ENCODE measurements around the gene CITED1. TPM values are rescaled to one million over a fixed set of nuclear protein-coding genes. Genes with fewer than 3 reads are reported as not detected.
A peak's percentile ranks its signal among the peaks of the same experiment; 100 is the strongest.

CITED1 gene
- total RNA-seq, 2 donors from 2014 or later, result not detected

DNA sequence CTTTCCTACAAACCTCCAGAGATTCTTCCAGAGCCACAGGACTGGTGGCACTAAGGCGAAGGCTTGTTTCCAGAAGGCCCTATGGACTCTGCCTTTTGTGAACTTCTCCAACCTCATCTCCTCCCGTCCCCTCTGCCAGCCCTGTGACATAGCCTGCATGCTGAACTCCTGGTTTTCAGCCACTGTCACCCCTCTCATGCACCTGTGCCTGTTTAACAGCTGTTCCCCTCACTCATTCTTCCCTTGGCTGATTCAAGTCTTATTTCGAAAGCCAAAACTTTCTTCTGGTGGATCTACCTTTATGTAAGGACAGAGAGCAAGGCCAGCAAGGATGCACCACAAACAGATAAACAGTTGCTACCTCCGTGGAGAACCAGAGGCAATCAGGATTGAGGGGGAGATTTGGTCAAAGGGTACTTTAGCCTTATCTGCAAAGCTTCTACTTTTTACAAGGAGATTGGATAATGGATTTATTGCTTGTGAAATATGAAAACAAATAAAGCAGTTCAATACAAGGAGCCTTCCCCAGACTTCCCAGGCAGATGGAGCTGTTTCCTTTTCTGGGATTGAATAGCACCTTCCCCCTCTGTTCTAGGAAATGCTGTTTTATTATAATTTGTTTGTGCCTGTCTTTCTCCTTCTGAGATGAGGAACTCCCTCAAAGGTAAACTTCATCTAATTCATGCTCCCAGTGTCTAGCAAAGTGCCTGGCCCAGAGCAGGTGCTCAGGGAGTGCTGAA lies 5.7 kb downstream of the CITED1 start:
- intact Hi-C loops (cut with DNase I), result loop anchor here (5.0 kb wide), 1 partner anchor 242 kb away; no protein-coding TSS in a partner anchor
- H3K27me3 ChIP-seq, result peaks cover 34% of the 10 kb centered on the region
- TF ChIP-seq, protein P1, sequence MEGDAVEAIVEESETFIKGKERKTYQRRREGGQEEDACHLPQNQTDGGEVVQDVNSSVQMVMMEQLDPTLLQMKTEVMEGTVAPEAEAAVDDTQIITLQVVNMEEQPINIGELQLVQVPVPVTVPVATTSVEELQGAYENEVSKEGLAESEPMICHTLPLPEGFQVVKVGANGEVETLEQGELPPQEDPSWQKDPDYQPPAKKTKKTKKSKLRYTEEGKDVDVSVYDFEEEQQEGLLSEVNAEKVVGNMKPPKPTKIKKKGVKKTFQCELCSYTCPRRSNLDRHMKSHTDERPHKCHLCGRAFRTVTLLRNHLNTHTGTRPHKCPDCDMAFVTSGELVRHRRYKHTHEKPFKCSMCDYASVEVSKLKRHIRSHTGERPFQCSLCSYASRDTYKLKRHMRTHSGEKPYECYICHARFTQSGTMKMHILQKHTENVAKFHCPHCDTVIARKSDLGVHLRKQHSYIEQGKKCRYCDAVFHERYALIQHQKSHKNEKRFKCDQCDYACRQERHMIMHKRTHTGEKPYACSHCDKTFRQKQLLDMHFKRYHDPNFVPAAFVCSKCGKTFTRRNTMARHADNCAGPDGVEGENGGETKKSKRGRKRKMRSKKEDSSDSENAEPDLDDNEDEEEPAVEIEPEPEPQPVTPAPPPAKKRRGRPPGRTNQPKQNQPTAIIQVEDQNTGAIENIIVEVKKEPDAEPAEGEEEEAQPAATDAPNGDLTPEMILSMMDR (IDR thresholded peaks at IDR 0.05), result no peak
- no peak for DNase-seq
- H3K9ac ChIP-seq (ENCODE audit: low read depth in 2 of 2, low read length in 2 of 2), result no peak overlapping the region
- no peak overlapping the region for H3K27ac ChIP-seq
- no peaks in the 10 kb centered on the region for H3K36me3 ChIP-seq
- no peaks in the 10 kb centered on the region for H3K9me3 ChIP-seq
- H3K4me3 ChIP-seq, result no peak overlapping the region
- H3K4me1 ChIP-seq, result no peaks in the 10 kb centered on the region

DNA sequence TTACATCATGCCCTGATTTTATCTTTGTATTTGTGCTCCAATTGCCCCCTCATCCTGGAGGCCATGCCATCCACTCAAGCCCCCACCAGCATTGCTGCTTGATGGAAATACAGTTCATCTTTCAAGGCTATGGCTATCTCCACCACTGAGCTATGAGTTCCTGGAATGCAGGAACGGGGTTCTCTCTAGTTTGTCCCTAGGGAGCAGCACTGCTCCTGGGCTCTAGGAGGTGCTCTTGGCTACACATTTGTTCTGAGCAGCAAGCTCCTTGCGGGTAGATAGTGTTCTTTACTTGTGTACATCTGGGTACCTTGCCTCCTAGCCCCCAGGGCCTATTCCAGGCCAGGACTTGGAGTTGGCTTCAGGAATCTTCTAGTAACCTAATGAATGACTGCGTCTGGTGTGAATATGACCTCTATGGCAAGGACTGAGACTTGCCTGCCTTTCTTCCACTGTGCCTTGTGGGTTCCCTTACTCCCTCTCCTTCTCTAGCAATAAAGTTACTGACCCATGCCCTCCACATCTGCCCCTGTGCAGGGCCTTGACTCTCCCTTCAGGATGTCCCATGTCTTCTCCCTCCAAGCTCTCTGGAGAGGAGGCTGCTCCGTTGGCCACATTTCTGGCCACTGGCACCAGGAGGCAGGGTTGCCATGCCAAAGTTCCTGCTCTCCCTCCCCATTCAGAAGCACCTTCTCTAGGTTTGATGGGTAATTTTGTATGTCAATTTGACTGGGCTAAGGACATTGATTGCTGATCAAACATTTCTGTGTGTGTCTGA lies 7.6 kb downstream of the CITED1 start:
- no peak for DNase-seq
- intact Hi-C loops (cut with DNase I), result loop anchor here (5.0 kb wide), 1 partner anchor 244 kb away; no protein-coding TSS in a partner anchor
- TF ChIP-seq, protein P1 (IDR thresholded peaks at IDR 0.05), result peak; percentile 31
- Histone ChIP-seq H3K27me3 (peaks cover 20% of the 10 kb centered on the region), H3K27ac (no peak overlapping the region), H3K9ac (ENCODE audit: low read depth in 2 of 2, low read length in 2 of 2) (no peak overlapping the region), H3K9me3 (no peaks in the 10 kb centered on the region), H3K4me3 (no peak overlapping the region), H3K36me3 (no peaks in the 10 kb centered on the region), H3K4me1 (no peaks in the 10 kb centered on the region)

DNA sequence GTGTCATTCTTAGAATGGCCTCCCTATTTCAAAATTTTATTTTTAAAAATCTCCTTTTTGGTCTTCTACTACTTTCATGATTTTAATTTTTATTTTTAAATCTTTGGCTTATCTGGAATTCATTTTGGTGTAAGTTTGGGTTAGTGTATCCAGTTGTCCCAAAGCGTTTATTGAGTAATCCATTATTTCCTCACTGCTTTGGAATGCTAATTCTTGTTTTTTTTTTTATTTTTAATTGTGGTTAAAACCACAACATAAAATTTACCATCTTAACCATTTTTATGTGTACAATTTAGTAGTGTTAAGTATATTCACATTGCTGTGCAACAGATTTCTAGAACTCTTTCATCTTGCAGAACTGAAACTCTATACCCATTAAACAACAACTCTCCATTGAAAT lies 8.7 kb downstream of the CITED1 start:
- intact Hi-C loops (cut with DNase I), result loop anchor here (5.0 kb wide), 1 partner anchor 245 kb away; no protein-coding TSS in a partner anchor
- H3K27ac ChIP-seq, result no peak overlapping the region
- H3K27me3 ChIP-seq, result peaks cover 11% of the 10 kb centered on the region
- H3K9me3 ChIP-seq, result no peaks in the 10 kb centered on the region
- no peaks in the 10 kb centered on the region for H3K4me1 ChIP-seq
- TF ChIP-seq, protein P1 (IDR thresholded peaks at IDR 0.05), result no peak
- DNase-seq, result no peak
- no peak overlapping the region for H3K9ac ChIP-seq (ENCODE audit: low read depth in 2 of 2, low read length in 2 of 2)
- no peaks in the 10 kb centered on the region for H3K36me3 ChIP-seq
- H3K4me3 ChIP-seq, result no peak overlapping the region

DNA sequence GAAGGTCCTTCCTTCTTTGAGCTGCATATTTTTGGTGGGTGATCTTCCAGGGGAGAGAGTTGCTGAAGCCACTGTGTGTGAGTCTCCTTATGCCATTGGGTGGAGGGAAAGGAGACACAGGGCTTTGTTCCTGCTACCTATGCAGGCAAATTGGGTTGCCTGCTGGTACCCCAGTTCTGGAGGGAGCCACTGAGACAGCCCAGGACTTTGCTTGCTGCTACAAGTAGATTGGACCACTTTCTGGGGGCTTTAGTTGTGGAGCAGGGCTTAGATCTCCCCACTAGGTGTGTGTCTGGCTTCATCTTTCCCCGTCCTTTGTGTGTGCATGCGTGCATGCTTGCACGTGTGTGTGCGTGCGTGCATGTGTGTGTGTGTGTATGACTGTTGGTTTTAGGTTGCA lies 10.0 kb downstream of the CITED1 start:
- peaks cover 3% of the 10 kb centered on the region for H3K27me3 ChIP-seq
- intact Hi-C loops (cut with DNase I), result loop anchor here (5.0 kb wide), 1 partner anchor 247 kb away; no protein-coding TSS in a partner anchor
- DNase-seq, result no peak
- TF ChIP-seq, protein P1 (IDR thresholded peaks at IDR 0.05), result no peak
- H3K27ac ChIP-seq, result no peak overlapping the region
- H3K9me3 ChIP-seq, result no peaks in the 10 kb centered on the region
- no peaks in the 10 kb centered on the region for H3K36me3 ChIP-seq
- H3K4me1 ChIP-seq, result no peaks in the 10 kb centered on the region
- no peak overlapping the region for H3K4me3 ChIP-seq
- no peak overlapping the region for H3K9ac ChIP-seq (ENCODE audit: low read depth in 2 of 2, low read length in 2 of 2)

DNA sequence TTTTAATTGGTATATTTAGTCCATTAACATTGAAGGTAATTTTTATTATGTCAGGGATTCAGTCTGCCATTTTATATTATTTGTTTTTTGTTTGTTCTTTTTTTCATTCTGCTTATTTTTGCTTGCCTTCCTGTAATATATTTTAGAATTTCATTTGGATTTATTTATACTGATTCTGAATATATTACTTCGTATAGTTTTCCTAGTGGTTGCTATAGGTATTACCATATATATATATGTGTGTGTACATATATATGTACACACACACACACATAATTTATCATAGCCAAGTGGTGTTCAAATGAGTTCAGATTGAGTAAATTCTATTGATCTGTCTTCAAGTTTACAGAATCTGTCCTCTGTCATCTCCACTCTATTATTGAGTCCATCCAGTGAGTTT lies 11.2 kb downstream of the CITED1 start:
- Histone ChIP-seq H3K4me1 (no peaks in the 10 kb centered on the region), H3K27me3 (no peaks in the 10 kb centered on the region), H3K9ac (ENCODE audit: low read depth in 2 of 2, low read length in 2 of 2) (no peak overlapping the region), H3K27ac (no peak overlapping the region), H3K9me3 (no peaks in the 10 kb centered on the region), H3K4me3 (no peak overlapping the region), H3K36me3 (no peaks in the 10 kb centered on the region)
- intact Hi-C loops (cut with DNase I), result no loop called here
- TF ChIP-seq, protein P1 (IDR thresholded peaks at IDR 0.05), result no peak
- DNase-seq, result no peak

Data from colonic mucosa (tissue), 4 donors.